DOHH2 (cell line): ENCODE measurements around the gene CRK.

Source experiments
- H3F3A ChIP-seq: fragments of 200-600 bp; sonication (generic), shearing (Covaris generic); 2 replicates; pipeline ENCODE4 v1.6.0; 2016; ENCODE audit warnings: antibody characterized with exemption, mild to moderate bottlenecking; ENCODE audit not compliant: control insufficient read depth, insufficient read depth
- H3K27ac ChIP-seq: fragments of 200-600 bp; sonication (generic); 2 replicates; pipeline ENCODE4 v1.5.1; 2014; ENCODE audit warnings: low read depth, mild to moderate bottlenecking, low read length, moderate library complexity
- H3K27me3 ChIP-seq: fragments of 200-600 bp; sonication (generic); 2 replicates; pipeline ENCODE4 v1.6.1; 2014; ENCODE audit warnings: mild to moderate bottlenecking, low read length, mixed read lengths; ENCODE audit not compliant: control insufficient read depth
- H3K36me3 ChIP-seq: fragments of 200-600 bp; sonication (generic); 2 replicates; pipeline ENCODE4 v1.6.1; 2014; ENCODE audit warnings: mild to moderate bottlenecking, low read length, moderate library complexity, mixed read lengths; ENCODE audit not compliant: control insufficient read depth
- H3K4me1 ChIP-seq: fragments of 200-600 bp; sonication (generic); 2 replicates; pipeline ENCODE4 v1.6.1; 2014; ENCODE audit warnings: mild to moderate bottlenecking, low read length, mixed read lengths; ENCODE audit not compliant: control insufficient read depth
- H3K4me2 ChIP-seq: fragments of 200-600 bp; sonication (generic); 2 replicates; pipeline ENCODE4 v1.6.0; 2014; ENCODE audit warnings: mild to moderate bottlenecking, low read length, moderate library complexity
- H3K4me3 ChIP-seq: fragments of 200-600 bp; sonication (generic); 2 replicates; pipeline ENCODE4 v1.5.1; 2014; ENCODE audit warnings: mild to moderate bottlenecking, low read length, mixed read lengths
- H3K79me2 ChIP-seq: fragments of 200-600 bp; sonication (generic); 2 replicates; pipeline ENCODE4 v1.6.1; 2014; ENCODE audit warnings: mild to moderate bottlenecking, low read length, mixed read lengths; ENCODE audit not compliant: control insufficient read depth
- H3K9me2 ChIP-seq: fragments of 200-600 bp; sonication (generic); replicated peaks from 2 replicates; pipeline ENCODE4 v1.6.1; 2014; ENCODE audit warnings: mild to moderate bottlenecking, low read length, mixed read lengths; ENCODE audit not compliant: control insufficient read depth
- H3K9me3 ChIP-seq: fragments of 200-600 bp; sonication (generic); 2 replicates; pipeline ENCODE4 v1.6.1; 2014; ENCODE audit warnings: antibody characterized with exemption, low read length, mixed read lengths; ENCODE audit not compliant: control insufficient read depth, insufficient read depth
- H4K20me1 ChIP-seq: fragments of 200-600 bp; sonication (generic); 2 replicates; pipeline ENCODE4 v1.6.0; 2014; ENCODE audit warnings: low read depth, mild to moderate bottlenecking, antibody characterized with exemption, low read length, moderate library complexity; ENCODE audit not compliant: control insufficient read depth, insufficient read depth
- CTCF ChIP-seq: fragments of 200-600 bp; sonication (generic); IDR thresholded peaks from one replicate; pipeline ENCODE4 v1.5.1; 2014; ENCODE audit warnings: antibody characterized with exemption, mild to moderate bottlenecking, low read depth, low read length; ENCODE audit not compliant: poor library complexity, severe bottlenecking
- EZH2phosphoT487 ChIP-seq: fragments of 200-600 bp; sonication (generic); IDR thresholded peaks from 2 replicates; pipeline ENCODE4 v1.6.1; 2017; ENCODE audit warnings: borderline replicate concordance, mild to moderate bottlenecking, antibody characterized with exemption, low read length, moderate library complexity, mixed read lengths

Gene CRK

GRCh38 chr17:1474402-1475189, 18.6 kb upstream of the CRK start:
- Histone ChIP-seq H3K36me3 (peaks cover 5% of the 10 kb centered on the region; the same call in 1 of the 2 replicates), H3K4me3 (no peak overlapping the region), H3K4me1 (peaks cover 9% of the 10 kb centered on the region), H3K79me2 (no peaks in the 10 kb centered on the region), H3K27me3 (no peaks in the 10 kb centered on the region), H3K9me3 (no peaks in the 10 kb centered on the region), H3K27ac (no peak overlapping the region), H4K20me1 (no peaks in the 10 kb centered on the region), H3K4me2 (peak overlapping the region; percentile 14; the same call in 1 of the 2 replicates), H3K9me2 (no peaks in the 10 kb centered on the region), H3F3A (no peaks in the 10 kb centered on the region; the same call in 1 of the 2 replicates)
- no peak for TF ChIP-seq EZH2phosphoT487

- Histone ChIP-seq H3K4me1 (peaks cover 9% of the 10 kb centered on the region), H4K20me1 (no peaks in the 10 kb centered on the region), H3K27ac (no peak overlapping the region), H3F3A (no peaks in the 10 kb centered on the region; the same call in 1 of the 2 replicates), H3K4me2 (no peak overlapping the region), H3K79me2 (no peaks in the 10 kb centered on the region), H3K27me3 (no peaks in the 10 kb centered on the region), H3K36me3 (peaks cover 11% of the 10 kb centered on the region; the same call in 1 of the 2 replicates), H3K9me3 (no peaks in the 10 kb centered on the region), H3K4me3 (no peak overlapping the region), H3K9me2 (no peaks in the 10 kb centered on the region)
- no peak for TF ChIP-seq EZH2phosphoT487
- no peak for TF ChIP-seq CTCF
Measured at GRCh38 chr17:1473841-1474240, 17.8 kb upstream of the CRK start.

GRCh38 chr17:1473170-1473569, 17.1 kb upstream of the CRK start:
- H3K27ac ChIP-seq, result no peak overlapping the region
- no peak overlapping the region for H3K4me2 ChIP-seq
- H3F3A ChIP-seq, result no peaks in the 10 kb centered on the region; the same call in 1 of the 2 replicates
- H3K79me2 ChIP-seq, result no peaks in the 10 kb centered on the region
- H3K36me3 ChIP-seq, result peaks cover 13% of the 10 kb centered on the region
- H3K27me3 ChIP-seq, result no peaks in the 10 kb centered on the region
- no peaks in the 10 kb centered on the region for H3K9me3 ChIP-seq
- no peaks in the 10 kb centered on the region for H3K9me2 ChIP-seq
- no peak for TF ChIP-seq CTCF
- no peak for TF ChIP-seq EZH2phosphoT487
- peaks cover 9% of the 10 kb centered on the region for H3K4me1 ChIP-seq
- no peak overlapping the region for H3K4me3 ChIP-seq
- no peaks in the 10 kb centered on the region for H4K20me1 ChIP-seq
